Embryonic facial prominence (tissue), 1 donor: ENCODE measurements around the gene SAC3D1.

Source experiments
- DNase-seq: peaks from one replicate; pipeline ENCODE4 v3.0.0-alpha.2; 2016; ENCODE audit errors: extremely low spot score

Gene SAC3D1

DNA sequence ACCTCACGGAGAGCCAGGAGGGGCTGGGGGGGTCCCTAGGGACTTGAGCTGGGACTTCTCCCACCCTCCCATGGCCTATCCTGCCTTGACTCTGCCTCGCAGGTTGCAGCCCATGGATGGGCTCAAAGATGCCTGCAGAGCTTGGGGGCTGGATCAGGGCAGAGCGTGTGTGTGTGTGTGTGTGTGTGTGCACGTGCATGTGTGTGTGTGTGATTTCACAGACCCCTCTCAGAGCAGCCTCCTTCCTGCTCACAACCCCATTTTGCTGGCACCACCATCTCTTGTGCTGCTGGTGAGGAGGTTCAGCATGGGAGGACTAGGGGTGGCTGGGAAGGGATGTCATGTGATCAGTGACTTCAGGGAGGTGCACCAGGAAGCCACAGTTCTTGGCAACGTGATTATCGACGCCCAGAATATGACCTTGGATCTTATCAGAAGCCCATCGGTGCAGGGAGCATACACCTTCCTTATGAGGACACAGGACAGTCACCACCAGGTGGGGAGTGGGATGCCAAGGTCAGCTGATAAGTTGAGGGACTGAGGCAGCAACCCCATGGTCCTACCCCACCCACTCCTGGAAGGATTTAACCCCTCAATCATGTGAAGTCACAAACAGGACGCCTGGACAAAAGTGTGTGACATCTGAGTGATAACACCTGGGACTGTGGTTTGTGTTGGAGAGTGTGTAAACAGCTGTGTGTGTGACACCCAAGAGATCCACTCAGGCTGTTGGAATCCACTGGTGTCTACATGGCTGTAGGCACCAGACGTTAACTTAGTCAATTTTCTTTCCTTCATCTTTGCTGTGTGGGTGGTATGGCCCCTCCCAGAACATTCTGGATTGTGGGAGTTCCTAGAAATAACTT lies 19.2 kb downstream of the SAC3D1 start:
- DNase-seq: no peak

DNA sequence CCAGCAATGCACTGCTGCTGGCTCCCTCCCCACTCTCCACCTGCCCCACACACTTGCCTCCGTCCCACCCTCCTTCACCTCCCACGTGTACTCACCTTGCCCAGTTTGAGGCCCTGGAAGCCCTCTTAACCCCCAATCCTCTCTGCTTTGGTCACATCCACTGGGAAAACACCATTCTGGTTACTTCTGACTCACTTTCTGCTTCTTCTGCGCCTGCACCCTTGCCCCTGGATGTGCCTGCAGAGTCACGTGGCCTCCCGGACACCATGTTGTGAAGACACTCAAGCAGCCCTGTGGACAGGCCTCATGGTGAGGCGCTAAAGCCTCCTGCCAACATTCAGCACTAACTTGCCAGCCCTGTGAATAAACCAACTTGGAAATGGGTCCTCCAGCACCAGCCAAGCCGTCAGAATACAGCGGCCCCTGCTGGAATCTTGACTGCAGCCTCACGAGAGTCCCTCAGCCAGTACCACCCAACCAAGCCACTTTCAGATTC lies 20.0 kb downstream of the SAC3D1 start:
- no peak for DNase-seq

DNA sequence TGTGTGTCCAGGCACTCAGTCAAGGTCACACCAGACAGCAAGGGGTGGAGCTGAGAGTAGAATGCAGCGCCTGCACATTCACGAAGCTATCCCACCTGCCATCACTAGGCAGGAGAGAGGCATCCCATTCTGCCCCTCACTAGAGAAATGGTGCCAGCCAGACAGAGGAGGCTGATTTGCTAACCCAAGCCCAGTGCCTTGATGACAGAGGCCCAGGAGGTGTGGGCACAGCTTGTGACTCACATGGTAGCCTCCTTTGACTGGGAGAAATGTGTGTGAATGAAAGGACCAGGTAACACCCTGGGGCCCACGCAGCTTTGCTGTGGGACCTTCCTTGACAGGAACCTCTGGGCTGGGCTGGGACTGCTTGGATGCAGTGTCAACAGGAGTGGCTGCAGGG lies 22.5 kb downstream of the SAC3D1 start:
- no peak for DNase-seq

DNA sequence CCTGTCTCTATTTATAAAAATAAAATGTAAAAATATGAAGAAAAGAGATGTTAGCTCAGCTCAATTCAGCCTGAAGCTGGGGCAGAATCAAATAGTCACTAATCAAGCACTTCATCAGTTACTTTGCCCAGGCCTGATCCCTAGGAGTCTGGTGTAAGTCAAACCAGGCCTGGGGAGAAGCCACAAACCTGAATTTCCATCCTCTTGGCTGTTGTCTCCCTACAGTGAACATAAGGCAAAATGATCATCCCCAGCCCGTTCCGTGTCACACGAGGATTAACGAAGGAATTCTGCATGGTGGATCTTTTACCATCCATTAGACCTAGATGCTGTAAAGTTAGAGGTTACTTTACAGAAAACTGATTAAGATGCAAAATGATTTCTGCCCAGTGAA lies 23.8 kb downstream of the SAC3D1 start:
- DNase-seq: no peak

DNA sequence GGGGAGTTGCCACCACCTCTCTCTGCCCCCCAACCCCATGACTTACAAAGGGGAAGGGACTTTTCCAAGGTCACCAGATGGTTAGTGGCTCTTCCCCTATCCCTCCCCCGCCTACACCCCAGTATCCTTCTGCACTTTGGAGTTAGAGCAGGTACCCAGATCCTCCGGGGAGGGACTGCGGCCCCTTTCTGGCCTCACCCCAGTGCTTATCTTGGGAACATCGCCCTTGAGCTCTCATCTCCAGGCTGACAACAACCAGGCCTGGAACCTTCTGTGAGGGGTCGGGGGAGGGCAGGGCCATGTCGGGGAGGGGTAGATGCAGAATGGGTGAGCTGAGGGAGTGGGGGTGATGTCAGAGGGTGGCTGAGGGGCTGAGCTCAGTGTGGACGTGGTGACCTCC lies 24.8 kb downstream of the SAC3D1 start:
- DNase-seq: no peak

DNA sequence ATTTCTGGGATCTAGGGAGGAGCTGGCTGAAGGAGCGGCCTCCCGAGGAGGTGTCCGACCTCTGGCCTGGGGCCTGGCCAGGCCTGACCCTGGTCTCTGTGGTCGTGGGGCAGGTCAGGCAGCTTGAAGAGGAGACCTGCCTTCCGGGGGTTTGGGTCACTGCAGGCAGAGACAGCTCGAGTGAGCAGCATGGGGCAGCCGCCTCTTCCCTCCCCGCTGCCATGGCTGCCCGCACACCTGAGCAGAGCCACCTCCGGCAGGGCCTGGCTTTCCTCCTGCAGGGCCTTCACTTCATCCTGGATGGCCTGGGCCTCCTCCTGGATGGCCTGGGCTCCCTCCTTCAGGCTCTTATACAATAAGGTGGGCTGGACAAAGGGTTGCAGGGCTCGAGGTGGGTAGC lies 25.3 kb downstream of the SAC3D1 start:
- DNase-seq: no peak

DNA sequence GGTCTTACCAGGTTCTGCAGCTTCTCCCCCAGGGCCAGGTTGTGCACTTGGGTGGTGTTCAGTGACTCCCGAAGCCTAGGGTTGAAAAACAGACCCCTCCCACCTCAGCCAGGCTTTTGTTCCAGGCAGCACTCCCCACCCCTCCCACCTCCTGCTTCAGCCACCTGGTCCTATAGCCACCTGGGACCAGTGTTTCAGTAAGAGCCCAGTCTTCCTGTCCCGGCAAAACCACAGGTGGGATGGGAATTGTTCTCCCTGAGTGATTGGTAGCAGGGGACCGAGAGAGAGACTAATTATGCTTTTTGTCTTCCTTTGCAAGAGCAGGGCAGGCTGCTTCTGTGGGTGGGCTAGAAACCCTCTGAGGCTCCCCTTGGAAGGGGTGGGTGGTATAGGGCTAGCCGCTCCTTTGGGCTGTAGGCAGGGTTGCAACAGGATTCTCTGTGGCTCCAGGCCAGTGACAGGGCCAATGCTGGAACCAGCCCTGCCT lies 25.8 kb downstream of the SAC3D1 start:
- no peak for DNase-seq

DNA sequence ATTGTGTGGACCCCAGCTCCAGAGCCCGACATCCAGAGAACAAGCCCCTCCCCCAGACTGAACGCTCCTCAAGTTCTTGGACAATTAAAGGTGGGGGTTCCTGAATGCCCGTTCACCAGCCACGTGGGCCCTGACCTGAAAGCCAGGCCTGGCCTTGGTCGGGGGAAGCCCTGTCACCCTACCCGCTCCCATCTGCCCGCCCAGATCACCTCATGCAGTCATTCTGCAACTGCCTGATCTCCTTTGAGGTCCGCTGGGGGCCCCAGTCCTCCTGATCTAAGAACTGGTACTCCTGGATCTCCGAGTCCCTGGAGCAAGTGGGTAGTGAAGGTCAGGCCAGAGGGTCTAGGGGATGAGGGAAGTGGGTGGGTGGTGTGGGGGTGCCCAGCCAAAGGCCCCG lies 26.4 kb downstream of the SAC3D1 start:
- DNase-seq: no peak

DNA sequence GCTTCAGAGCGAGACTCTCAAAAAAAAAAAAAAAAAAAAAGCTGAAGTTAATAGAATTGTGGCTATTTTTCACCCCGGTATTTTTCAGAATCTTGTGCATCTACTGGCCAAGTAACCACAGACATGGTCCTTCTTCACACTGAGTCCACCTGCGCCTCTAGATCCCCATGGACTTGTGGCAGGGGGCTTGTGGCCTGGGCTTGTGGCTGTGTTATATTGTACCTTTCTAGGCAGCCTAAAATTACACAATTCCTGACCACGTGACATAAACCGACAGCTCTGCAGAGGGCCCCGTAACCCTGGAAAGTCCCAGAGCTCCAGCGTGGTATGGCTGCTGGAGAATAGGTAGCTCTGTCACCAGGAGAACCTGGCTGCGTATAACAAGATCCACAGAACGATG lies 28.2 kb downstream of the SAC3D1 start:
- no peak for DNase-seq

DNA sequence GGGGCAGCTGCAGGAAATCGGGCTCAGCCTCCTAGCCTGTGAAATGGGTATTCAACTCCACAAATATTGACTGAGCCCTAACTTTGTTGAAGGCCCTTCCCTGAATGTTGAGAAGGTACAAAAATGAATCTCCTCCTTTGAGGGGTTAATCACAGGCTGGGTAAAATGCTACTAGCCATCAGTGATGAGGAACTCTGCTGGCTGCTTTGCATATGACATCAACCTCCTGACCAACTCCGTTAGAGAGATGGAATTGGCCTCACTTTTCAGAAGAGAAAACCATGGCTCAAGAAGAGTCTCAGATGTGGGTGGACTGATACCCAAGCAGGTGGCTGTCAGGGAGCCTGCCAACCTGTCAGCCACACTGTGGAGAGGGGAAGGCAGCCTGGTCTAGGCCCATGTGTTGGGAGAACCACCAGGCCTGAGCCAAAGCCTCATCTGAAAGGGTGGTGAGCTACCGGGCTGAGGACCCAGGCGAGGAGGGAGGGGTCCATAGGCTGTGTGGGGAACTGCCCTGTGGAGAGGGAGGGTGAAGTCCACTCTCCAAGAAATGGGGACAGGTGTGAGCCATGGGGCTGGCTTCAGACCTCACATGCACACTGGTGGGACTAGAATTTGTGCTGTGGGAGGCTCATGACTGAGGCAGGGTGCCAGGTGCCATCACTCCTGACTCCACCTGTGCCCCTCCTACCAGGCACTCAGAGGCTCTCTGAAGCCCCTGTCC lies 31.1 kb downstream of the SAC3D1 start:
- DNase-seq: no peak

DNA sequence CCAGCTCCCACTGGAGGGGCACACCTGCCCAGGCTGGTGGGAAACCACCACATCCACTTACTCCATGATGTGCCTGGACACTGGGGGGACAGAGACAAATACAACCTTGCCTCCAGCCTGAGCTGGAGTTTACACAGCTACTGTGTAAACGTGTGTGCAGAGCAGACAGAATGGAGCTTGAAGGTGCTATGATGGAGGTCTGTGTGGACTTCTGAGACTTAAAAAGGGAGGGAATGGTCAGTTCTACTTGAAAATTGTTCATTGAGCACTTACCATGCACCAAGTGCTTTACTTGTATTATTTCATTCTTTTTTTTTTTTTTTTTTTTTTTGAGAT lies 31.6 kb downstream of the SAC3D1 start:
- no peak for DNase-seq

DNA sequence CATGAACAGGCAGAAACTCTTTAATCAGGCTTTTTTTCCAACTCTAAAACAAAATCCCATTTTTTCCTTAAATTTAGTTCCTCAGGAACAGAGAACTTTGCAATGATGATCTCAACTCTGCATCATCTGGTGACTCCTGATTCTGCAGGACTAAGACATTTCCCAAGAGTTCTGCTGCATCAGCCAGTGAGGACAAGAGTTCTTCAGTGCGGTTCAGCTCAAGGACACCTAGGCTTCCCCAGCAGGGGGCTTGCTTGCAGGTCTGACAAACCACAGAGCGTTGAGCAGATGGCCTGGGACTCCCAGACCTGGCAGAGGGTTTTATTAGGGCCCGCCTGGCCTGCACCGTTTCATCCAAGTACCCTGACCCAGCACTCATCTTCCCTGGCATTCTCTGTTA lies 36.4 kb downstream of the SAC3D1 start:
- DNase-seq: no peak

DNA sequence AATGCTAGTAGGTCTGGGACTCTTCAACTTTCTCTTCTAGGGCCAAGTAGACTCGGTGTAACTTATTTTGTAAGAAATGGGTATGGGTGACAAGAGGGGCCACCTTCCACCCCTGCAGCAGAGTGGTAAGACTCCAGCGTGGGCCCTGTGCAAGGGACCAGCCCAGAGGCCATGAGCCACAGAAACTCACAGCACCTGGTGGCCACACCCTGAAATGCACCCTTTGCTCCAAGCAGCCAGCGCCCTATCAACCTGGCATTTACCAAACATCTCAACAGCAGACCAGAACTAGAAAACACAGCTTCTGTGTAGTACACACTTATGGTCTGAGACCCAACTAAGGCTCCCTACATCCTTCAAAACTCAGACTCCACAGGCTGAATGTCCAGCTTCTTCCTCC lies 37.1 kb downstream of the SAC3D1 start:
- DNase-seq: no peak

DNA sequence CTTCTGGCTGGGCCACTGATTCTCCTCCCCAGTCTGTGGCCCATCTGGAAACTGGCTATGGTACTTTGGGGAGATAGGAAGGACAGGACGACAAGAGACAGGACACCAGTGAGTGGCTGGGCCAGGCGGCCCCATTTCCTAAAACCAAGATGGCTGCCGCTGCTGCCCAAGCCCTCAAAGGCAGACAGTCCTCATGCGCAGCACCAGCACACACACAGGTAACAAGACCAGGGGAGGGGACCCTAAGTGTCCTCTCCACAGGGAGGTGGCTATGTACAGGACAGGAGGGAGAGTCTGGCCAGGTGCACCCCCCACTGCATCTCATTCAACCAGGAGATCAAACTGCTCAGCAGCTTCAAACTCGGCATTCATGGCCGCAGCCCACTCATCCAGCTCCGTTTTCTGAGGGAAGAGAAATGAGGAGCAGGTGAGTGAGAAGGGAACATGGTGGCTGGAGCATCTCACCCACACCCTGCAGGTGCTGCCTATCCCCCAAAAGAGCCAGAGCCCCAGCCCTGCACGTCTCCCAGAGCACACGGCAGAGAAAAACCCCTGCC lies 37.9 kb downstream of the SAC3D1 start:
- DNase-seq: no peak

DNA sequence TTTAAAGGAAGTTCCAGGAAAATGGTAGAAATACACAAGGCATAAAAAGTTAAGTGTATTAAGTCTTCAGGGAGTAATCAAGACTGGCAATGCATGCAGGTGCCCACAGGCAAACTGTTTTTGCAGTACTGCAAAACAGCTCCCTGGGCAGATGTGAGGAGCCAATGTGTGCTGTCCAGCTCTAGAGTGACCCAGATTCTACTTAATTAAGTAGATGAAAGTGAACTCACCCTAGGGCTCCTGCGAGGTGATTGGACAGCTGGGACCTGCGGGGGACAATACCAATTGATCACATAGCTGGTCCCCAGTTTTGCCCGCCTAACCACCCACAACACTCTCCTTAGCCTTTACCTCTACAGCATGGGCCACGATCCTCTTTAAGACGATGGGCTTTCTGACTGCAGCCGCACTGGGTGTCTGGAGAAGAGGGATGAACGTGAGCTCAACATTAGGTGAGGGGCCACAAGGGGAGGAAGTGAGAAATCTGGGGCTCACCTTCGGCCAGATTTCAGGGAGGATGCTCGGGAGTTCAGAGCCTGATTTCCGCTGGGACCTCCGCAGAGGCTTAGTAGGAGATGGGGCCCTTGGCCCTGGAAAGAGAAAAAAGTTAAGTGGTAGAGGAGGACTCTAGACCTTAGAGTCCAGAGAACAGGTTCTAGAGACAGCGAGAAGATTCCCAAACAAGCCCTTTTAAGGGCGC lies 42.3 kb downstream of the SAC3D1 start:
- no peak for DNase-seq

DNA sequence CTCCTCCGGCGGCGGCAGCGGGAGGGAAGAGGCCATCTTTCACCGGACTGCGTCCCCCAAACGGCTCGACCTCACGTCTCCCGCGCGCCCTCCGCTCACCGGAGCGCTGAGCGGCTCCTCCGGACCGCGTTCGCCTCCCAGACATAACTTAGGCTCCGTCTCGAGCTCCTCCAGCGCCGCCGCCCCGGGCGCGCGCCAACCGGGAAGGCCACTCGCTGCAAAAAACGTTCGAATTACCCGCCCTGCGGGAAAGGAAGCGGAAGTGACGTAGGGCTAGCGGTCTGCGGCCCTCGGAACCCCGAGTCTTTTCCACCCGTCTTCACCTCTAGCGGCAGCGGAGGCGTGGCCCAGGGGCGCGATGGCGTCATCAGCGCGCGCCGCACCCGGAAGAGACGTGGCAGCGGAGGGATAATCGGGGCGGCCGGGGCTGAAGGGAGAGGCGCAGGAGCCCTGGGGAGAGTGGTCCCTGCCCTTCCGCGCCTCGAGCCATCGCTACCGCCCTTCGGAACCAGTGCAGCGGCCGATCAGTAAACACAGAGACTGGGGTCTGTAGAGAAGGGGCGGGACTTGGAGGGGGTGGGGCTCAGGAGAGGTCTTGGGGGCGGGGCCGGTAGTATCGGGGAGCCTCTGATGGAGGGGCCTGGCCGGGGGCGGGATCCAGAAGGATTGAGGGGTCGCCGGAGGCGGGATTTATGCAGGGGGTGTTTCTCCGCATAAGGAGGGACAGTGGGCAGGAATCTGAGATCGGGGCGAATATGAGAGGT lies 43.0 kb downstream of the SAC3D1 start, which contains the start of the genes CDCA5 and ZFPL1:
Gene CDCA5, minus strand, starts transcription at position 207 of the 764 bp plus-strand sequence. Its CDS starts 62 bp downstream, at position 145.
Gene ZFPL1, plus strand, starts transcription at position 389 of the 764 bp plus-strand sequence. CDS start 477 bp downstream, outside the sequence.
- peak; percentile 97 for DNase-seq

DNA sequence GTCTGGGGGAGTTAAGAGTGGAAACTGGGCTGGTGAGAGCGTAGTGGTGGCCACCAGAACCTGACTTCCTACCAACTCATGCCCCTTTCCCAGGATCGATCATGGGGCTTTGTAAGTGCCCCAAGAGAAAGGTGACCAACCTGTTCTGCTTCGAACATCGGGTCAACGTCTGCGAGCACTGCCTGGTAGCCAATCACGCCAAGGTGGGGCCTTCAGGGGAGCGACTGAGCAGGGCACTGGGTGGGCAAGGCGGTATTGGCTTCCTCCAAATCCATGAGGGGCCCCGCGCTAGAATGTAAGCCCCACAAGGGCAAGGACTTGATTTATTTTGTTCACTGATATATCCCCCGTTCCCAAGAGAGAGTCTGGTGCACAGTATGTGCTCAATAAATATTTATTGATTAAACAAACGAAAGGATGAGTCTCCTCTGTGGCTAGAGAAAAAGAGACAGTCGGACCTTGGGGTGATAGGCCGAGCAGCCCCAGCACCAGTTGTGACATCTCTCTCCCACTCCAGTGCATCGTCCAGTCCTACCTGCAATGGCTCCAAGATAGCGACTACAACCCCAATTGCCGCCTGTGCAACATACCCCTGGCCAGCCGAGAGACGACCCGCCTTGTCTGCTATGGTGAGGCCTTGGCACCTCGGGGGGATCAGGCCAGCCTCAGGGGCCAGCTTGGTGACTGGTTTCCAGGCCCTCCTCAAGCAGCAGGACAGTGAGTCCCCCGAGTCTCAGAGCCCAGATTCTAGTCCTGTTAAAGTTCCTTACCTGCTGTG lies 43.8 kb downstream of the SAC3D1 start:
- no peak for DNase-seq

DNA sequence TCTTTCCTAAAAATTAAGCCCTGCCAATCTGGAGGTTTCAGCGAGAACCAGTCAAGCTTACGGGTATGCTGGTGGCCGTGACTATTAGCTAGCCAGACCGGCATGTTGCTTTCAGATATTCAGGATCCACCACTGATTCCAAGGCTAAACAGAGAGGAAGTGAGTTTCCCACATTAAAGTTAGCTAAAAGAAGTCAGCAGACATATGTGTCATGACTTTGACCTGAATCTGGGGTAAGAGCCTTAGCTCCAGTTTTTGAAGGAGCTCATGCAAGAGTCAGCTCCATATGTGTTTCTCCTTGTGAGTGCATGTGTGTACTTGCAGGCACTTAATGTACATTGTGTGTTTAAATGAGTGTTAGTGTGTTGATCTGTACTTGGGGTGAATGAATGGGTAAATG lies 44.4 kb downstream of the SAC3D1 start:
- no peak for DNase-seq

DNA sequence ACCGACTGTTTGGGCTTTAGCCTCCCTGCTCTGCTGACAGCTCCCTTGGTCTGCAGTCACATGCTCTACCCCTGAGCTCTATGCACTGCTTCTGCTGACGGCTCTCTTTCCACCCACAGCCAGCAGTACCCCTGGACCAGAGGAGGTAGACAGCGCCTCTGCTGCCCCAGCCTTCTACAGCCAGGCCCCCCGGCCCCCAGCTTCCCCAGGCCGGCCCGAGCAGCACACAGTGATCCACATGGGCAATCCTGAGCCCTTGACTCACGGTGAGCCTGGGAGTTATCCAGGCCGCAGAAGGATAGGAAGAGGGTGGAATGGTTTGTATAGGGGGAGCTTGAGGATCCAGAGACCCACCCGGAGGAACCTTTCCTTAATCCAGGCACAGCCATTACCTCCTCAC lies 45.8 kb downstream of the SAC3D1 start:
- no peak for DNase-seq

DNA sequence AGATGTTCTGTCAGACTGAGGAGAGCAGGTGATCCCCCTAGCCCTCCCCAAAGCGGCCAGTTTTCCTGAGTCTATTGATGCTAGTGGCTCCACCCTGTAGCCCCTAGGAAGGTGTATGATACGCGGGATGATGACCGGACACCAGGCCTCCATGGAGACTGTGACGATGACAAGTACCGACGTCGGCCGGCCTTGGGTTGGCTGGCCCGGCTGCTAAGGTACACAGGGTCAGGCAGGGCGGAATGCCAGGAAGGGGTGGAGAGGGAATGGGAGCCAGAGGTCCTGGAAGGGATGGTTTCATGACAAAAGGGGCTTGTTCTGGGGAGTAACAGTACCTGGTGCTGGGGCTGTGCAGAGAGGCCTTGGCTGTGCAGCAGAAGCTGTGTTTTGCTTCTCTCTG lies 46.2 kb downstream of the SAC3D1 start:
- no peak for DNase-seq
